GM21528 (cell line): ENCODE data around the gene CDH26.
A peak's percentile ranks its signal among the peaks of the same experiment; 100 is the strongest.
"Not testable (repeated sequence)": the region's sequence is repeated elsewhere in the genome, so short reads cannot be mapped to it uniquely, and the experiment has no call there.

Experiments
- ATAC-seq: cut with Tn5 transposase; IDR thresholded peaks from one replicate; pipeline ENCODE4 v1.9.1; 2021; ENCODE audit warnings: mild to moderate bottlenecking, moderate library complexity; ENCODE audit not compliant: unreplicated experiment, low FRiP score

Gene CDH26

DNA sequence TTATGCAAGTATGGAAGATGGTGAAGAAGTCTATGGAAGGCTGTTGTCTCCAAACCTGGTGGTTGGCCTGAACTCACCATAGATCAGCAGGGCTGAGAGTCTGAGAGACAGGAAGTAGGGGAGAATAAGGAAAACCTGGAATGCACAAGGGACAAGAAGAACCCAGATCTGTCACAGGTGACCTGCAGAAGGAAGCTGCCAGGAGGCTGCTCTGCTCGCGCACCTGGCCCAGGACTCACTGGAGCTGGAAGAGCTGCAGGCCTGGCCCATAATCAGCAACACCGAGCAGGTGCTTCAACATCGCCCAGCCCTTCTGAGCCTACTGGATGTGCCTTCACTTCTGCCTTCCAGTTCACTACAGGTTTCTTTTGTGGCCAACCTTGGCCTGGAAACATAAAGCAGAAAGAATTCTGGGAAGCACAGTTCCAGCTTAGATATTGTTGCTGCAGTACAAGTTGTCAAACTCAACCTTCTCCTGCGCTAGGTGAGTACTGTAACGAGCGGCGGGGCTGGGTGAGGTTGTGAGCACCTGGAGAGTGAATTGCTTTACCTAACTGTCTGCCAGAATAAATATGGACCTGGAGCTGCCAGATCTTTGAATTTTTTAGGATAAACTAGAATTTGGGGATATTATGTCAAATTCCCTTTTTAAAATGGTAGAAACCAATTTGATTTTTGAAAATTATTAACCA lies 82.4 kb downstream of the CDH26 start:
- ATAC-seq: no peak

DNA sequence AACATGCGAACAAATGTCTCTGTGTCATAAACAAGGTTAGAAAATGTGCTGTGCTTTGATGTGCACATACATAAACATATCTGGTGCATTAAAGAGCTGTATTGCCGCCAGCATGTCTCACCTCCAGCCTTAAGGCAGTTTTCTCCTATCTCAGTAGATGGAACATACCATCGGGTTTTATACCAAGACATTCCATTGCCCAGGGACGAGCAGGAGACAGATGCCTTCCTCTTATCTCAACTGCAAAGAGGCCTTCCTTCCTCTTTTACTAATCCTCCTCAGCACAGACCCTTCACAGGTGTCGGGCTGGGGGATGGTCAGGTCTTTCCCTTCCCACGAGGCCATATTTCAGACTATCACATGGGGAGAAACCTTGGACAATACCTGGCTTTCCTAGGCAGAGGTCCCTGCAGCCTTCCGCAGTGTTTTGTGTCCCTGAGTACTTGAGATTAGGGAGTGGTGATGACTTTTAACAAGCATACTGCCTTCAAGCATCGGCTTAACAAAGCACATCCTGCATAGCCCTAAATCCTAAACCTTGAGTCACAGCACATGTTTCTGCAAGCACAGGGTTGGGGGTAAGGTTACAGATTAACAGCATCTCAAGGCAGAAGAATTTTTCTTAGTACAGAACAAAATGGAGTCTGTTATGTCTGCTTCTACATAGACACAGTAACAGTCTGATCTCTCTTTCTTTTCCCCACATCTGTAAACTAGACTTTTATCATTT lies 83.4 kb downstream of the CDH26 start:
- not testable (repeated sequence) for ATAC-seq

DNA sequence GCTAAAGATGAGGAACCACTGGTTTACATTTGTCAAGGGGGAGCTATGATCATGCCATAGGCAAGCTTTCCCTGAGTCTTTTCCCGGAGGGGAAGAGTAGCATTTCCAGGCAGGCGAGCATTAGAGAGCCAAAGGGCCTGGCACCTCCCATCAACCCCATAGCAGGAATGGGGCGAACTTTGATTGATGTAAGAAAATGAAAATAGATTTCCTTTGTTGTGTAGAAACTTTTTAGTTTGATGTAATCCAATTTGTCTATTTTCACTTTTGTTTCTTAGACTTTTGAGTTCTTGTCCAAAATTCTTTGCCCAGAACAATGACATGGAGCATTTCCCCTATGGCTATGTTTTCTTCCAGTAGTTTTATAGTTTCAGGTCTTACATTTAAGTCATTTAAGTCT lies 85.2 kb downstream of the CDH26 start:
- ATAC-seq: no peak

DNA sequence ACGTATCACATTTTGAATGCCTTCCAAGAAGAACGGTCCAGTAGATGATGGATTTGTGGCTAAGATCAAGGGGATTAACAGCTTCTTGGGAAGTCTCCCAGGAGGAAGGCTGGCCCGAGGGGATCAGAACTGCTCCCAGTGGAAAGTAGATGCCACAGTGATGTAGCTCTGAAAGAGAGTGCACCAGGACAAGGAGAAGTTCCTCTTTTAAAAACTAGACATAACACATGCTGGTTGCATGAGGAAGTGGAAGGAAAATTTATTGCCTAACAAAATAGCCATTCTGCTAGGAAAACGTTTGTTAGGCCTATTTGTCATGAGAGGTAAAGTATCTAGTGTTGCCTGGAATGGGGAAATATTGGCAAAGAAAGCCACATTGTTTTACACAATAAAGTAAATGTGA lies 87.8 kb downstream of the CDH26 start:
- no peak for ATAC-seq

DNA sequence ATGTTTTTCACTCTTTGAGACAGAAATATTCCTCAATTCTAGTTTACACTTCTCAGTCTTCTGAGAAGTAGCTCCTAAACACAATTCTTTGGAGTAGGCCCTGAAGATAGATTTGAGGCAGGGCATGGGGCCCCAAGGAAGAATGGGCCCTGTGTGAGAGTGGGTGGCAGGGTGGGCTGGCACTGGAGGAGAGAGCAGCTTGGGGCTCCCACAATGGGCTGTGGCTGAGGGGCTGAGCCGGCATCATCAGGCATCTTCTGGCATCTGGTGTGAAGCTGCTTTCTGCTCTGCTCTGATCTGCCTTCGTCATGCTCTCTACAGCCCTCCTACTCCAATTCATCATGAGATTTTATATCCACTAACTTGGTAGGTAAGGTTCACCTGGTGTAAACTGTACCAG lies 88.2 kb downstream of the CDH26 start:
- no peak for ATAC-seq

DNA sequence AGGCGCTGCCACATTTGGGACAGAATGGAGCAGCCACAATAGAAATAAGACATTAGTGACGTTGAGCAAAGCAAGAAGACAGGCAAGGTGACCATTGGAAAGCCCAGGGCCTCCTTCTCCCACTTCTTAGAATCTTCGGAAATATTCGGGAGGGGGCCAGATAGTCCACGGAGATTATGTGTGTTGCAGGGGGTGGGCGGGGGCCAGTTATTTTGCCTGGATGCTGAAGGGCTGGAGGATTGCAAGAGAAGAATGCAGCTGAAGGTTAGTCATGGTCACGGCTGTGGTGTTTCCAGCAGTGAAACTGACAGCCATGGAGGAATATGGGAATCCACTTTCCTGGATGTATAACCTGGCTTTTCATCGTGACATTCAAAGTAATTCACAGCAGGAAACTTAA lies 88.6 kb downstream of the CDH26 start:
- ATAC-seq: no peak

DNA sequence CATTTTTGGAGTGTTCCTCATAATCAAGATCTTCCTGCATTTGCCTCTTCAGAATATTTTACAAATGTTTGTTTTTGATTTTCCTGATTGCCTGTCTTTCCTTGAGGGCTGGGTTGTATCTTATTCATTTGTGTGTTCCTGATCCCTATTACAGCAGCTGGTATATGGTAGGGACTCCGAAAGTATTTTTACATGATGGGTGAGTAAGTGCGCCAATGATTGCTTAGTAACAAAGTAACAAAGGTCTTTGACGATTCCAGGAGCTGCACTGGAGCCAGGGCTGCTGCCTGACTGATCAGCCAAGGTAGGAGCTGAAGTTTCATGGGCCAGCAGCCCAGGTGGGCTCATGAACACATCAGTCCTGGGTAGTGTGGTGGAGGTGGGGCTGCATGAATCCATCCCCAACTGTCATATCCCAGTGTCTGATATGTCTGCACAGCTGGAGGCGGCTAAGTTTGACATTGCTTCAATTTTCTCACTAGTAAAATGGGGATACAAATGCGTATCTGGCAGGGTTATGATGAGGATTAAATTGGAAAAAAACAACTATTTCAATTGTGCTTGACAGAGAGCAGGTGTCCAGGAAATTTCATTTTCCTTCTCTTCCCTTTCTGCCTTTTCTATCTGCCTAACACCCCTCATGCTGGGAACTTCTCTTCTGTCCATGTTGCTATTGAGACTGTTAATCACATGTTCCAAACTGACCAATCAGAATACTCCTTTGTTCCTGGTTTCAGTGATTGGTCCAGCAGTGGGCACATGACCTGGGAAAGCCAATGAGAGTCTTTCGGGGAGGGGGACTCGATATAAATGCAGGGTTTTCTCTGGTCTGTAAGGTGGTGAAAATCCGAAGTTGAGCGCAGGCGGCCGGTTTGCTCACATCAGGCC lies 90.7 kb downstream of the CDH26 start:
- ATAC-seq: no peak

GRCh38 chr20:60049601-60050000 lies 91.4 kb downstream of the CDH26 start:
- no peak for ATAC-seq

- no peak for ATAC-seq
Measured at GRCh38 chr20:60050193-60050947, 92.1 kb downstream of the CDH26 start.

- no peak for ATAC-seq
Measured at GRCh38 chr20:60051911-60052310, 93.7 kb downstream of the CDH26 start.

DNA sequence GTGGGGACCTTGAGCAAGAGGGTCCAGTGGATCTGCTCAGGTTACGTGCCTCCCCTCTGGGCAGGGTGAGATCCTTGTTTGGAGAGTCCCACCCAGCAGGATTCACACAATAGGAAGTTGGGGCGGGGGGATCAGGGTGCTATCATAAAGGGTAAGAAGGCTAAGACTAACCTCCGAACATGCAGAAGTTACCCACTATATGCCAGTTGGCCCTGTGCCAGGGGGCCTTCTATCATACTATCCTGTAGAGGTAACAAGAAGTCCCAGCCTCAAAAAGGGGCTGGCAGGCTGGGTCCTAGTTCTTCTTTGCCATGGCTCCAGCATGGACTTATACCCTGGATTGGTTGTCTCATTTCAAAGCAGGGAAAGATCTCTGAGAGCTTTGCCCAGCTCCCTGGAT lies 94.1 kb downstream of the CDH26 start:
- no peak for ATAC-seq

GRCh38 chr20:60053125-60053817 lies 95.0 kb downstream of the CDH26 start:
- ATAC-seq: no peak

DNA sequence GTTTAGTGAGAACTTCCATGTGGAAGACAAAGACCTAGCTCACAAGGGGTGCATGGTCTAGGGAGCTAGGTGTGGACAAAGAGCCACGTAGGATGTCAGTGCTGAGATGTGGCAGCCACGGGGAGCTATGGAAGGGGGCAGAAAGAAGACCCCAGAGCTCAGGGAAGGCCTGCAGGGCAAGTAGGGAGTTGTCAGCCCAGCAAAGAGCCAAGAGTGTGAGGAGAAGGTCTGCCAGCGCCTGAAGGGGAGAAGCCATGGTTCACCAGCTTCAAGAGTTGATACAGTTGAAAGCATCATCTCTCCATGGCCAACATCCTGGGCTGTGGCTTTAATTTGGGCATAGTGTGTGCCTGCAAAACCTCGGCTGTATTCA lies 95.6 kb downstream of the CDH26 start:
- ATAC-seq: no peak

DNA sequence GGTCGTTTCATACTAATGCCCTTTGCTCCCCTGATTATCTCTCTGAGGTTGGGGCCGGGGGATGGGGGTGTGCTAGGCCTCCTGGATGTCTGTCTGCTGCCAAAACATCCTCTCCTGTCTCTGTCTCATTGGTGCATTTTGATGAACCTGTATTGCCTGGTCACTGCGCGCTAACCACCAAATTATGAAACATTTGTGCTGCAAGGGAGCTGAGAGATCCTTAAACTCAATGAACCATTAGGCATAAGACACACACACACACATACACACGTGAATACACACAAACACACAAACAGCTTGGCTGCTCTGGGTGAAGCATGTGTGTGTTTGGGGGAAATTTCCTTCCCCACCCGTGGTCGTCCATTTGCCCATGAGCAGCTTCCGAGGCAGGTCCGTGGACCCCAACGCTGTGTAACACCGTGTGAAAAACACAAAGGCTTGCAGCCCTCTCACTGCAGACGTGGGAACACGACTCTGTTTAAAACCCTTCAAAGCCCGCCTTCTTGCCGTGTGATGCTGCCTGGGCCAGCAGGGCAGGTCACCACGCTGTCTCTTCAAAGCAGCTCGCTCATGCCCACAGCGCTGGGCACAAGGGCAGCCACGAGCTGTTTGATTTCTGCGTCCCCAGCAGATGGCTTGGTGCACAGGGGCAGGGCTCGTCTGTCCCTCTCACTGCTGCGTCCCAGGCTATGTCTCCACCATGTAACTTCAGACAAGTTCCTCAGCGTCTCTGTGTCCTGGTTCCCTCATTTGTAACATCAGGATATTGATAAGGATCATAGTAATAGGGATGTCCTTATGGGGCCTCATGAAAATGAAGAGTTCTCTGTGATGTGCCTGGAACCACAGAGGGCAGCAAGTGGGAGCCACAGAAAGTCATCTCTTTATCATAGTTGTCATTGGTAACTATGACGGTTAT lies 96.8 kb downstream of the CDH26 start:
- ATAC-seq: no peak

DNA sequence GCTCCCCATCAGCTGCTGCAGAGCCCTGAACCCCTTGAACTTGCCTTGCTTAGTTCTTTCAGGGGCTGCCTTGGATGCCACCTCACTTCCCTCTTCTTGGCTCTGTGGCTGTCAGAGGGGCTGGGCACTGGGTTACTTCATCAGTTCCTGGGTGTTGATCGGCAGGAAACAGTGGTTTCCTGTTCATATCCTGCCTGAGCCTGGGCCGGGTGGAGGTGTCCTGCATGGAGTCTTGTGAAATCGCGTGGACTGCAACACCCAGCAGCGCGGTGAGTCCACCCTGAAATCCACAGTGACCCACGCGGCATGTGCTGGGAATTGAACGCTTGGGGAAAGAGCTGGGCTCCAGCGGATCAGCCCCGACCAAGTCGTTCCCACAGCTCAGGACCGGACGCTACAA lies 97.5 kb downstream of the CDH26 start:
- no peak for ATAC-seq

DNA sequence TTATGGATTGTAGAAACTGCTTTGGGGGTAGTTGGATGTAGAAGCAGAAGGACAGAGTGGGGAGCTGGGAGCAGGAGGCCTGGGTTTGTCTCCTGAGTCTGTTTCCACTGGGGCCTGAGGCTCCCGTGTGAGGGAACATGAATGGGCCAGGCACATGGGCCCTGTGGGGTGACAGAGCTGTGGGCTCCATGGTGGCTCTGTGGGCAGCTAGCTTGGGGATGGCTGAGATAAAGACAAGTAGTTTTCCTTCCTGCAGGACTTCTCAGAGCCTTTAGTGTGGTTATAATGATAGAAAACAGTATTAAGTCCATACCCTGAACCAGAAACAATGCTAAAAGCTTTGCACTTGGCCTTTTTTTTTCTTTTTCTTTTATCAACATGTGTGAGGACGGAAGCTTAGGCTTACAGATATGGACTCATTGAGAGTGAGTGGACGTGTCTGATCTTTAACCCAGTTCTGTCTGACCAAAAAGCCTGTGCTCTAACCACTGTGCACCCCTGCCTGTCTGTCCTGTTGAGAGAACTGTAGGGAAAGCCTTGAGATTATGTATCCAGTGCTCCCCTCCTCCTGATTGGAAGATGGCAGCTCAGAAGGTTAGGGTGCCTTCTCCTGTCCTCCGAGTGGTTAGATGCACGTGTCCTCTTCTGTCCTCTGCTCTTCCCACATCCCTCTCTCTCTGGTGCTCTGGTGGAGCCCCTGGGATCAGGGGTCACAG lies 98.3 kb downstream of the CDH26 start:
- ATAC-seq: no peak

DNA sequence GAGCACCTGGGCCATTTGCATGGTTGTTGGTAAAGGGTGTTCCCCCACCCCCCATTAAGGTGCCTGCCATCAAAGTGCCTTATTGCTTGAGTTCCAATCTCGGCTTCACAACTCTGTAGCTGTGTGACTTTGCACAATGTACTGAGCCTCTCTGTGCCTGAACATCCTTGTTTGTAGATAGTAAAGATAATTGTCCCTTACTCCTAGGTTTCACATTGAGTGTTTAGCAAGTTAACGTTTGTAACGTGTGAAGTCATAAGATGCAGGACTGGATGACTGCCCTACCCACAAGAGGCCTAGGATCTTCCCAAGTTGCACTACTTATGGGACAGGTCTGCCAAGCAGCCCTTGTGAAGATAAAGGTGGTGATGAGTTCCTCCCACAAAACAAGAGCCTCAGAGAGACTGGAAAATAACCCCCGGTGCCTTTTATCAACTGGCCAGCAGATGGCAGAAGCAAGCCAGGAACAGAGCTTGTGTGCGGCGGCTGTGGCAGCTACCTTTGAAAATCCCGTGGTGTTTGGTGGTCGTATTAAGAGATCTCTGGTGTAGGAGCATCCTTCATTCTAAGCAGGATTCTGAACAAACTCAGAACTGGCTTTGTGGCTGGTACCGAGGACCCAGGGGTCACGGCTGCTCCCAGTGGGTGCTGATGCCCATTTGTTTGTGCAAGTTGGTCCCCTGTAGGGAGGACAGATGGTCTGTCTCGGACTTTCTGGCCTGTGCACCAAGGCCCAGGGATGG lies 99.1 kb downstream of the CDH26 start:
- peak; percentile 67 for ATAC-seq
